ENCODE results near the gene RABEP1. TPM values are rescaled to one million over a fixed set of nuclear protein-coding genes. Genes with fewer than 3 reads are reported as not detected.
"Not testable (repeated sequence)": the region's sequence is repeated elsewhere in the genome, so short reads cannot be mapped to it uniquely, and the experiment has no call there.

RABEP1 gene
- total RNA-seq, 1 experiment from 2014 or later = 24.4 TPM

- Histone ChIP-seq H3K79me2 (ENCODE audit: low read length) (no peaks in the 10 kb centered on the region), H3K9ac (ENCODE audit: low read length) (no peak overlapping the region), H3K36me3 (ENCODE audit: low read depth, low read length) (no peaks in the 10 kb centered on the region; the same call in 1 of the 2 replicates), H3K27me3 (ENCODE audit: low read length) (no peaks in the 10 kb centered on the region), H3K9me3 (ENCODE audit: low read length) (no peaks in the 10 kb centered on the region), H3K4me3 (ENCODE audit: low read length) (no peak overlapping the region), H3F3A (ENCODE audit: low read length, unreplicated experiment) (no peaks in the 10 kb centered on the region), H2AFZ (ENCODE audit: low read length) (no peak overlapping the region), H4K20me1 (ENCODE audit: low read length) (no peaks in the 10 kb centered on the region), H3K4me2 (ENCODE audit: low read length) (no peak overlapping the region), H3K9me2 (replicated peaks; ENCODE audit: low read length) (no peaks in the 10 kb centered on the region), H3K27ac (ENCODE audit: low read length) (no peak overlapping the region), H3K4me1 (ENCODE audit: insufficient read depth, low read length) (peaks cover 5% of the 10 kb centered on the region; the same call in 1 of the 2 replicates)
- TF ChIP-seq EZH2 (IDR thresholded peaks at IDR 0.05; ENCODE audit: low read length, unreplicated experiment) (no peak), CTCF (conservative IDR thresholded peaks at IDR 0.05; ENCODE audit: low read depth, low read length) (no peak), EZH2phosphoT487 (IDR thresholded peaks at IDR 0.05; ENCODE audit: borderline replicate concordance, low read length) (no peak)
- intact Hi-C loops (cut with micrococcal nuclease) = no loop called here
- DNase-seq (no peak), ATAC-seq (no peak)
- no TSS peak for BruUV-seq (replicated peaks)
- CTCF ChIA-PET = no interaction called here
- POLR2A ChIA-PET (ENCODE audit: unreplicated experiment) = no interaction called here
These were observed 43.8 kb upstream of the RABEP1 start for GRCh38 chr17:5238333-5238732.

- H3K4me2 ChIP-seq (ENCODE audit: low read length); ATAC-seq; H3K9me3 ChIP-seq (ENCODE audit: low read length); DNase-seq; H3K4me3 ChIP-seq (ENCODE audit: low read length); intact Hi-C loops (cut with micrococcal nuclease); H3K27ac ChIP-seq (ENCODE audit: low read length); H2AFZ ChIP-seq (ENCODE audit: low read length); H3K36me3 ChIP-seq (ENCODE audit: low read depth, low read length); H3F3A ChIP-seq (ENCODE audit: low read length, unreplicated experiment); POLR2A ChIA-PET (ENCODE audit: unreplicated experiment); H3K4me1 ChIP-seq (ENCODE audit: insufficient read depth, low read length); CTCF ChIA-PET; BruUV-seq (replicated peaks); H3K9ac ChIP-seq (ENCODE audit: low read length); H3K27me3 ChIP-seq (ENCODE audit: low read length); H3K9me2 ChIP-seq (replicated peaks; ENCODE audit: low read length); H3K79me2 ChIP-seq (ENCODE audit: low read length); H4K20me1 ChIP-seq (ENCODE audit: low read length): not testable (repeated sequence)
These were observed 42.3 kb upstream of the RABEP1 start for GRCh38 chr17:5239769-5240168.

- ATAC-seq = no peak
- no peak overlapping the region for H3K27ac ChIP-seq (ENCODE audit: low read length)
- no peaks in the 10 kb centered on the region; the same call in 1 of the 2 replicates for H3K36me3 ChIP-seq (ENCODE audit: low read depth, low read length)
- intact Hi-C loops (cut with micrococcal nuclease) = no loop called here
- ChIA-PET POLR2A (ENCODE audit: unreplicated experiment) (no interaction called here), CTCF (no interaction called here)
- no peaks in the 10 kb centered on the region for H3F3A ChIP-seq (ENCODE audit: low read length, unreplicated experiment)
- TF ChIP-seq CTCF (conservative IDR thresholded peaks at IDR 0.05; ENCODE audit: low read depth, low read length) = no peak
- no peak for TF ChIP-seq EZH2phosphoT487 (IDR thresholded peaks at IDR 0.05; ENCODE audit: borderline replicate concordance, low read length)
- no peak for TF ChIP-seq EZH2 (IDR thresholded peaks at IDR 0.05; ENCODE audit: low read length, unreplicated experiment)
- H3K9me2 ChIP-seq (replicated peaks; ENCODE audit: low read length) = no peaks in the 10 kb centered on the region
- H3K9ac ChIP-seq (ENCODE audit: low read length) = no peak overlapping the region
- no peak overlapping the region for H3K4me2 ChIP-seq (ENCODE audit: low read length)
- no peaks in the 10 kb centered on the region for H4K20me1 ChIP-seq (ENCODE audit: low read length)
- H3K79me2 ChIP-seq (ENCODE audit: low read length) = no peaks in the 10 kb centered on the region
- no peaks in the 10 kb centered on the region for H3K9me3 ChIP-seq (ENCODE audit: low read length)
- H3K4me1 ChIP-seq (ENCODE audit: insufficient read depth, low read length) = peaks cover 5% of the 10 kb centered on the region; the same call in 1 of the 2 replicates
- H2AFZ ChIP-seq (ENCODE audit: low read length) = no peak overlapping the region
- no TSS peak for BruUV-seq (replicated peaks)
- DNase-seq = no peak
- H3K27me3 ChIP-seq (ENCODE audit: low read length) = no peaks in the 10 kb centered on the region
- no peak overlapping the region for H3K4me3 ChIP-seq (ENCODE audit: low read length)
These were observed 40.0 kb upstream of the RABEP1 start for GRCh38 chr17:5241861-5242671.
